Ishikawa (cell line): ENCODE measurements around the gene MYL5.

Source experiments
- CEBPB ChIP-seq: IDR thresholded peaks from 2 replicates; pipeline ENCODE4 v1.6.1; 2012
- CREB1 ChIP-seq: IDR thresholded peaks from 2 replicates; pipeline ENCODE4 v1.6.1; 2012; ENCODE audit warnings: low read depth
- EGR1 ChIP-seq: IDR thresholded peaks from 2 replicates; pipeline ENCODE4 v1.6.1; 2012
- EP300 ChIP-seq: IDR thresholded peaks from 2 replicates; pipeline ENCODE4 v1.6.1; 2012; ENCODE audit warnings: borderline replicate concordance
- FOXM1 ChIP-seq: IDR thresholded peaks from 2 replicates; pipeline ENCODE4 v1.6.1; 2012; ENCODE audit warnings: low read depth, borderline replicate concordance
- MAX ChIP-seq: IDR thresholded peaks from 2 replicates; pipeline ENCODE4 v1.6.1; 2012
- NFIC ChIP-seq: IDR thresholded peaks from 2 replicates; pipeline ENCODE4 v1.6.1; 2012
- RAD21 ChIP-seq: IDR thresholded peaks from 2 replicates; pipeline ENCODE4 v1.6.1; 2012; ENCODE audit warnings: low read depth
- REST ChIP-seq: IDR thresholded peaks from 2 replicates; pipeline ENCODE4 v1.6.1; 2012; ENCODE audit warnings: low read depth, mild to moderate bottlenecking
- TAF1 ChIP-seq: IDR thresholded peaks from 2 replicates; pipeline ENCODE4 v1.6.1; 2012; ENCODE audit warnings: low read depth, mild to moderate bottlenecking
- TCF12 ChIP-seq: IDR thresholded peaks from 2 replicates; pipeline ENCODE4 v1.6.1; 2012; ENCODE audit warnings: low read depth
- TEAD4 ChIP-seq: IDR thresholded peaks from 2 replicates; pipeline ENCODE4 v1.6.1; 2012
- USF1 ChIP-seq: IDR thresholded peaks from 2 replicates; pipeline ENCODE4 v1.6.1; 2012
- YY1 ChIP-seq: IDR thresholded peaks from 2 replicates; pipeline ENCODE4 v1.6.1; 2012; ENCODE audit warnings: low read depth
- ZBTB7A ChIP-seq: IDR thresholded peaks from 2 replicates; pipeline ENCODE4 v1.6.1; 2012; ENCODE audit warnings: low read depth

The MYL5 gene

DNA sequence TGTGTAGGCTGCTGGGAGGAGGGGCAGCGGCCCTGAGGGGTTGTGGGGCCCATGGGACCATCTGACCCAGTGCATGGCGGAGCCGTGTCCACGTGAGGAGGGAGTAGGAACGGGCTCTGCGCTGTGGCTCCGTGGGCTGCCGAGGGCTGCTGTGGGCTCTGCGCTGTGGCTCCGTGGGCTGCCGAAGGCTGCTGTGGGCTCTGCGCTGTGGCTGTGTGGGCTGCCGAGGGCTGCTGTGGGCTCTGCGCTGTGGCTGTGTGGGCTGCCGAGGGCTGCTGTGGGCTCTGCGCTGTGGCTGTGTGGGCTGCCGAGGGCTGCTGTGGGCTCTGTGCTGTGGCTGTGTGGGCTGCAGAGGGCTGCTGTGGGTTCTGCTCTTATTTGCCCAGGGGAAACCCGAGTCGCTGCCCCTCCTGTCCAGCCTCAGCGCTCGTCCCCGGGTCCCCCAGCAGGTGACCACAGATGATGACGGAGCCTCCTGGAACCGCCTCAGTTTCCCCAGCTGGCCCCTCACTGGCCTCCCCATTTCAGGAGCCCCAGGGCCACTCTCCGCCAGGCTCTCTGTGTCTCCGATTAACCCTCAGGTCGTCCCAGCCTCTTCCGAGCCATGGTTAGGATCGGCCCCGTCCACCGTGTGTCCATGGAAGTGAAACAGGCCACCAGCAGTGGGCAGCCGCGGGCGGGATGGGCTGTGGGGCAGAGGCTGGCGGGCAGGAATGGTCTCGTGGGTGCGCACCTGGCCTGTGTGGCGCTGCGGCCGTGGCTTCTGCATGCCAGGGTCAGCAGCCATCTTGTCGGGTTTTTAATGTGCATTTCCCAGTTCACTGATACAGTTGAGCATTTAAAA, 51.3 kb downstream of the MYL5 start:
- TF ChIP-seq CEBPB, result no peak
- no peak for TF ChIP-seq FOXM1
- TF ChIP-seq MAX, result no peak

DNA sequence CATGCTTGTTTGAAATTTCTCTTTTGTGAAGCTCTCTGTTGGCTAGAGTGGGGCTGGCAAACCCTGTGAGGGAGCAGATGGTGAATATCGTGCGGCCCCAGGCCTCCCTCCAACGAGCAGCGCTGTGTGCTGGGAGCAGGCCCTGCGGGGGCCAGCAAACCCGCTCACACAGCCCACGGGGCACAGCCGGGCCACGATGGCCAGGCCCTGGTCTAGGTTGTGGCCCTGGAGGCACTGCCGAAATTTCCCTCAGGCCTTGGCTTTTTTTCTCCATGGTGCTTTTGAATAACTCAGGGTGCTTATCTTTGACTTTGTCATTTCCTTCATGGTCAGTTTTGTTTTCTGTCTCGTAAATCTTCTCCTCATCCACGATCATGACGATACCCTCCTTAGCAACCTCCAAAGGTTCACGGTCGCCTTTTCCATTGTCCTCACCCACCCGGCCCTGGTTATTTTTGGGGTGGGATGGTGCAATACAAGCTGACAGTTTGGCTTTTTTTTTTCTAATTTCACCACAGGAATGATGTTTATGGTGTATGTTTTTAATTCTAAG, 52.0 kb downstream of the MYL5 start:
- TF ChIP-seq MAX, result no peak
- no peak for TF ChIP-seq TEAD4
- no peak for TF ChIP-seq FOXM1
- no peak for TF ChIP-seq EGR1
- no peak for TF ChIP-seq CEBPB
- no peak for TF ChIP-seq YY1
- TF ChIP-seq TCF12, result no peak
- no peak for TF ChIP-seq NFIC
- no peak for TF ChIP-seq USF1
- no peak for TF ChIP-seq TAF1
- TF ChIP-seq REST, result no peak
- TF ChIP-seq RAD21, result no peak
- no peak for TF ChIP-seq EP300
- TF ChIP-seq CREB1, result no peak
- no peak for TF ChIP-seq ZBTB7A

DNA sequence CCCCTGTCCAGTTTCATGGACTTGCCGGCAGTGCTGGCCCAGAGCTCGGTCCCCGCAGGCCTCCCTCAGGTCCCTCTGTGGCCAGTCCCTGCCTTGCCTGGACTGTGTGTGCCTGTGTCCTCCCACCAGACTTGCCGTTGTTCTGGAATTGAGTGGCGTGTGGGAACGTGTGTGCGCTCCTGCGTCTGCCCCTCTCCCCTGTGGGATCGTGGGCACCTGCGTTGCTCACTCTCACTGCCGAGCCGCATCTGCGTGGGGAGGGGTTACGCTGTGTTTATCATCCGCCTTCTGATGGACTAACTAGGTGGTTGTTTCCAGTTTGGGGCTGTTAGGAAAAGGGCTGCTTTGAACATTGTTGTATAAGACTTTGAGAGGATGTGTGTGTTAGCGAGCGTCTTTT, 52.5 kb downstream of the MYL5 start:
- no peak for TF ChIP-seq CEBPB
- no peak for TF ChIP-seq REST
- no peak for TF ChIP-seq EGR1
- no peak for TF ChIP-seq TAF1
- TF ChIP-seq CREB1, result no peak
- TF ChIP-seq EP300, result no peak

DNA sequence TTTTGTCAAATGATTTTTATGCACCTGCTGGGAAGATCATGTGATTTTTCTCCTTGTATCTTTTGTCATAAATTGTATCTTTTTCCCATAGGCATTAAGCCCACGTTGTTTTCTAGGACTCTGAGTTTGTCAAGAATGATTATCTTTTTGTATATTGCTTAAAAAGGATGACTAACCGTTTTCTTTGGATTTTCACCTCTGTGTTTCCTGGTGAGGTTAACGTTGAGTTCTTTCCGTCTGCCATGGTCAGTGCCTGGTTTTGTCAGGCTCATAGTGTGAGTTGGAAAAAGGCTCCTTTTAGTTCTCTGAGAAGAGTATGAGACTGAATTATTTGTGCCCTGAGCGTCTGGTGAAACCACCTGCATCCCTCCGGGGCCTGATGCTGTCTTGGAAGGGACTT, 53.2 kb downstream of the MYL5 start:
- TF ChIP-seq NFIC (no peak), YY1 (no peak), REST (no peak), MAX (no peak), USF1 (no peak), RAD21 (no peak), TAF1 (no peak), FOXM1 (no peak), TEAD4 (no peak), EP300 (no peak), TCF12 (no peak), EGR1 (no peak), CREB1 (no peak), ZBTB7A (no peak), CEBPB (no peak)
